ENCODE data around the gene RIOK3.

The RIOK3 gene

DNA sequence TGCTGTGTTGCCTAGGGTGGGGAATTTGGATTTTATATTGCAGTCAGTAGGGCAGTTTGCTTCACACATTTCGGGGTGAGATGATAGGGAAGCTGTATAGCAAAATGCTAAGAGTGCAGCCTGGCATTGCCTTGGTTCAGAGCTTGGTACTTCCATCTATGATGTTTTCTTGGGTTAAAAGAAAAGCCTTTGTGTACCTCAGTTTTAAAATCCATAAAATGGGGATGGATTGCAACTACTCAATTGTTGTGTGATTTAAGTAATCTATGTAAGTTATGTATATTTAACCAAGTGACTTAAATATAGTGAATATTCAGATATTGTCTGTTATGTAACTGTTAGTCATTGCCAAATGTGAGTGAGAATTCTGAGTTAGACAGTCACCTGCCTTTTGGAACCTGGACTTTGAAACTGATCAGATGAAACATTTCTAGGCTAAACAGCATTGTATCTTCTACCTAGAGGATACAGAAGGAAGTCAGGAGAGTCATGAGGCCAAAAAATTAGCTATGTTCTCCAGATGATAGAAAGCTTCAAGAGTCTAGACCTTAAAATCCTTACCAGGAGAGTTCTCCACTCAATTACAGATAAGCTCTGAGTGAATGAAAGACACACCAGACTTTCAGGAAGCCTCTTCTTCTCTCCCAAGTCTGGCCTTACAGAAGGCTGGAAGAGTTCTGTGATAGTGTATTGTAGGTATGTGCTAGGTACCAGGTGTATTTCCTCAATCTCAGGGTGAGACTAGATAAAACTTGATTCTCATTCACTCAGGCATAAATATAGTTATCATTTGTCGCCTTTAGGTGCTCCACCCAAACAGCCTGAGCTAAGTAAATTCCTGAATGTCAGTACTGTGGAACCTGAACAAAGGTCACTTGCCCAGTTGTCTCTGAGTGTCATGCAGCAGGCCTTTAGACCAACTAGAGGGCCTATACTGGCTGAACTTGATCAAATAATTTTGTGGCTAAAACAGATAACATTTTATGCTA lies 7.5 kb downstream of the RIOK3 start:
- peak; percentile 58 for FAIRE-seq
- no peak for DNase-seq (ENCODE audit: insufficient read length, low spot score)
- TF ChIP-seq, protein P1, sequence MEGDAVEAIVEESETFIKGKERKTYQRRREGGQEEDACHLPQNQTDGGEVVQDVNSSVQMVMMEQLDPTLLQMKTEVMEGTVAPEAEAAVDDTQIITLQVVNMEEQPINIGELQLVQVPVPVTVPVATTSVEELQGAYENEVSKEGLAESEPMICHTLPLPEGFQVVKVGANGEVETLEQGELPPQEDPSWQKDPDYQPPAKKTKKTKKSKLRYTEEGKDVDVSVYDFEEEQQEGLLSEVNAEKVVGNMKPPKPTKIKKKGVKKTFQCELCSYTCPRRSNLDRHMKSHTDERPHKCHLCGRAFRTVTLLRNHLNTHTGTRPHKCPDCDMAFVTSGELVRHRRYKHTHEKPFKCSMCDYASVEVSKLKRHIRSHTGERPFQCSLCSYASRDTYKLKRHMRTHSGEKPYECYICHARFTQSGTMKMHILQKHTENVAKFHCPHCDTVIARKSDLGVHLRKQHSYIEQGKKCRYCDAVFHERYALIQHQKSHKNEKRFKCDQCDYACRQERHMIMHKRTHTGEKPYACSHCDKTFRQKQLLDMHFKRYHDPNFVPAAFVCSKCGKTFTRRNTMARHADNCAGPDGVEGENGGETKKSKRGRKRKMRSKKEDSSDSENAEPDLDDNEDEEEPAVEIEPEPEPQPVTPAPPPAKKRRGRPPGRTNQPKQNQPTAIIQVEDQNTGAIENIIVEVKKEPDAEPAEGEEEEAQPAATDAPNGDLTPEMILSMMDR (IDR thresholded peaks at IDR 0.05; ENCODE audit: insufficient read depth, missing control alignments) = no peak

DNA sequence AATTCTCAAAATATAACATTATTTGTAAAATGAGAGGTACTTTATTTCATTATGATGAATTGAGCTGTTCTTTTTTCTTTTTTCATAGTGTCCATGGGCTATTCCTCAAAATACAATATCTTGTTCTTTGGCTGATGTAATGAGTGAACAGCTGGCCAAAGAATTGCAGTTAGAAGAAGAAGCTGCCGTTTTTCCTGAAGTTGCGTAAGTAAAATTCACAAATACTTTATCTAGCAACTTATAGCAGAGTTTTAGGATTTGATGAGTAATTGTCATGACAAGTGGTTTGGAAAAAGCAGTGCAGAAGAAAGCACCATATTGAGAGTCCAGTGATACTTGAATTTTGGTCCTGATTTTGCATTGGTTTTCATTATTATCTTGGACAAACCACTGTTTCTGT lies 9.8 kb downstream of the RIOK3 start:
- DNase-seq (ENCODE audit: insufficient read length, low spot score) (no peak), FAIRE-seq (peak; percentile 82)
- TF ChIP-seq, protein P1 (IDR thresholded peaks at IDR 0.05; ENCODE audit: insufficient read depth, missing control alignments) = no peak

DNA sequence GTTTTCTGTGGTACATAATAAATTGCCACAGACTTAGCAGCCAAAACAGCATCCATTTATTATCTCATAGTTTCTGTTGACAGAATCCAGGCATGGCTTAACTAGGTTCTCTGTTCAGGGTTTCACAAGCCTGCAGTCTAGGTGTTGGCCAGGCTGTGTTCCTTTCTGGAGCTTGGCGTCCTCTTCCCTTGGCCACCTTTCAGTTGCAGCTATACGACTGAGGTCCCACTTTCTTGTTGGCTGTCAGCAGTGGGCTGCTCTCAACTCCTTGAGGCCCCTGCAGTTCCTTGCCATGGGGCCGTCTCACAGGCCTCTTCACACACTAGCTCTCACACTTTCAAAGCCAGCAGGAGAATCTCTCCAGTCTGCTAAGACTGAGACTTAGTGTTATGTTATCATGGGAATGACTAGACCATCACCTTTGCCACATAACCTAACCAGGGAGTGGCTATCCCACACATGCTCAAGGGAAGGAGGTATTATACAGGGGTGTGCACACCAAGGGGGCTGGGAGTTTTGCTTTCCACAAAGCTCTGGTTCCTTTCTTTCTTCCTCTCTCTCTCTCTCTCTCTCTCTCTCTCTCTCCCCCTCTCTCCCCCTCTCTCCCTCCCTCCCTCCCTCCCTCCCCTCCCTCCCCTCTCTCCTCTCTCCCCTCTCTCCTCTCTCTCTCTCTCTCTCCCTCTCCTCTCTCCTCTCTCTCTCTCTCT lies 15.8 kb downstream of the RIOK3 start:
- TF ChIP-seq, protein P1 (IDR thresholded peaks at IDR 0.05; ENCODE audit: insufficient read depth, missing control alignments) = no peak
- no peak for DNase-seq (ENCODE audit: insufficient read length, low spot score)
- FAIRE-seq = no peak

DNA sequence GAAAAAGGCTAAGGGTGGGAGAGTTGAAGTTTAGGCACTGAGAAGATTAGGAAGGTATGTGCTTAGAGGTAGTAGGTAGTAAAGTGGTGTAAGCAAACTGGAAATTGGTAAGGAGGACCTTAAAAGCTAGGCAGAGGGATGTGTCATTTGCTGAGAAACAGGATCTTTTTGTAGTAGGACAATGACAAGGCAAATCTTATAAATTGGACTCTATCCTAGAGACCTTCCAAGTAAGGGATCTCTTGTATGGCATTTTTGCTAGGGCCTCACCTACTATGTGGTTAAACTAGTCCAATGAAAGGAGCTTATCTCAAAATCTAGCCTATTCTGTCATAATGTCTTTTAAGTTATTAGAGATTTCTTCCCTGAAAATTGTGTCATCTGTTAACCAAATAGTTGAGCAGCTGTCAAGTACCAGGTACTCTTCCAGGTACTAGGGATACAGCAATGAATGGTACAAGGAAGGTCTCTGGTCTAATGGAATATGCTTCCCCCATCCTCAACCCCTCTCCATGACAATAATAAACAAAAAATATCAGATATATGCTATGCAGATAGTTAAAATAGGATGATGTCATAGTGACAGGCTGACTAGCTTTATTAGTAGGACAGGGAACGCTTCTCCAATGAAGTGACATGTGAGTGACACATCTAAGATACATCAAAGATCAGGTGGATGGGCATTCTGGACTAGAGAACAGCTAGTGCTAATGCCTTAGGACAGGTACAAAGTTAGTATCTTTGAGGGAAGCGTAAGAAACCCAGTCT lies 17.7 kb downstream of the RIOK3 start:
- TF ChIP-seq, protein P1 (IDR thresholded peaks at IDR 0.05; ENCODE audit: insufficient read depth, missing control alignments) = no peak
- FAIRE-seq (no peak), DNase-seq (ENCODE audit: insufficient read length, low spot score) (no peak)

DNA sequence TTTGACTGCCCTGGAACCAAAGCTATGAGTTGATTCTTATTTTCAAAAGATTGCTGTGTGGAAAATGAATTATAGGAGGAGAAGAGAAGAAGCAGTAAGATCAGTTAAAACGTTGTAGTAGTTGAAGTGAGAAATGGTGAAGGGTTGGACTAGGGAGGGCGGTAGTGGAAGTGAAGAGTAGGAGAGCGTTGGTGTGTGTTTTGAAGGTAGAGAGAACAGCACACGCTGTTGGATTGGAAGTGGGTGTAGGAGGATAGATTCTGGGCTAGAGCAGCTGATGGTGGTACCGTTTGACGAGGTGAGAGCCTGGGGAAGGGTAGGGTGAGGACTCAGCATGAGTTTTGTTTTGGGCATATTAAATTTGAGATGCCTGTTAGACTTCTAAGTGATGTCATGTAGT lies 18.4 kb downstream of the RIOK3 start:
- no peak for DNase-seq (ENCODE audit: insufficient read length, low spot score)
- TF ChIP-seq, protein P1 (IDR thresholded peaks at IDR 0.05; ENCODE audit: insufficient read depth, missing control alignments) = no peak
- no peak for FAIRE-seq

DNA sequence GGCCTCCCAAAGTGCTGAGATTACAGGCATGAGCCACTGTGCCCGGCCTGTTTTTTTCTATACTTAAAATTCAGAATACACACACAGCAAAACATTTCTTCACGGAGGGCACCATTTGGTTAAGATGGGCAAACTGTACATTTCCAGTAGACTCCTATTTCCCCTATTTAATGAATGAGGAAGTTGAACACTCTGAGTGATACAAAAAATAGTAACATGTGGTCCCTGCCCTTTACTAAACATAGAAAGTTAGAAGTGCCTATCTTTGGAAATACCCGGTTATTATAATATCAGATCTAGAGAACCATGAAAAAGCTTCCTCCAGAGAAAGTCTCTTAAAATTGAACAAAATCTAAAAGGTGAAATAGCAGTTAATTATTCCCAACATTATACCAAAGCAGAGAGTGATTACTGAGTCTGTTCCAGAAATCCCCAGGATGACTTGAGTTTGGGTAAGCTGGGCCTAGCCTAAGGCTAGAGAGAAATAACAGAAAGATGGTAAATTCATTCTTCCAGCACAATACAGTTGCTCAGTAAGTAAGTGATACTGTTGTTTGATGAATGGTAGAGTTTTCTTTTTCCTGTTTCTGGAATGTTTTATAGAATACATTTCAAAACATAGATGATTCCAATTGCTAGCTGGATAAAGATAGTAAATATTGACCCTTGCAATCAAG lies 26.9 kb downstream of the RIOK3 start:
- FAIRE-seq (no peak), DNase-seq (ENCODE audit: insufficient read length, low spot score) (no peak)
- TF ChIP-seq, protein P1 (IDR thresholded peaks at IDR 0.05; ENCODE audit: insufficient read depth, missing control alignments) = no peak

Data from D721Med (cell line).